Liver (tissue), 9 donors: ENCODE data around the gene DNM2. TPM values are rescaled to one million over a fixed set of nuclear protein-coding genes. Genes with fewer than 3 reads are reported as not detected.

Experiments
- DNase-seq: peaks from one replicate; pipeline ENCODE4 v3.0.0-alpha.2; 2017; ENCODE audit warnings: low spot score
- H3K27ac ChIP-seq, 2 donors: one replicate each; pipeline ENCODE4 v1.7.0; 2013; ENCODE audit warnings: inconsistent platforms in 2 of 2, low read length in 2 of 2, control low read depth in 1 of 2, low read depth in 1 of 2, mild to moderate bottlenecking in 1 of 2
- H3K27me3 ChIP-seq, 4 donors: one replicate each; pipeline versions ENCODE4 v1.6.1 to v1.7.0; 2013; ENCODE audit warnings: low read length in 3 of 4, inconsistent platforms in 1 of 4, mild to moderate bottlenecking in 1 of 4, moderate library complexity in 1 of 4; ENCODE audit not compliant: control insufficient read depth in 4 of 4, insufficient read depth in 4 of 4
- H3K36me3 ChIP-seq, 4 donors: one replicate each; pipeline versions ENCODE4 v1.6.1 to v1.7.0; 2013; ENCODE audit warnings: low read length in 3 of 4, mild to moderate bottlenecking in 3 of 4, low read depth in 1 of 4, moderate library complexity in 1 of 4; ENCODE audit not compliant: control insufficient read depth in 4 of 4, insufficient read depth in 3 of 4
- H3K4me1 ChIP-seq, 4 donors: one replicate each; pipeline versions ENCODE4 v1.6.1 to v1.7.0; 2013; ENCODE audit warnings: low read length in 3 of 4, mild to moderate bottlenecking in 3 of 4, moderate library complexity in 1 of 4; ENCODE audit not compliant: control insufficient read depth in 4 of 4, insufficient read depth in 4 of 4
- H3K4me3 ChIP-seq, 3 donors: one replicate each; pipeline versions ENCODE4 v1.6.1 to v1.7.0; 2013; ENCODE audit warnings: low read length in 3 of 3, control low read depth in 1 of 3, low read depth in 1 of 3, mild to moderate bottlenecking in 1 of 3
- H3K9ac ChIP-seq, 2 donors: one replicate each; pipeline ENCODE4 v1.7.0; 2013; ENCODE audit warnings: low read length in 2 of 2, mild to moderate bottlenecking in 2 of 2, moderate library complexity in 2 of 2, control low read depth in 1 of 2, low read depth in 1 of 2
- H3K9me3 ChIP-seq, 4 donors: one replicate each; pipeline versions ENCODE4 v1.6.1 to v1.7.0; 2013; ENCODE audit warnings: low read length in 3 of 4; ENCODE audit not compliant: control insufficient read depth in 4 of 4
- ATF3 ChIP-seq: IDR thresholded peaks from 2 replicates; pipeline ENCODE4 v1.6.1; 2016; ENCODE audit warnings: antibody characterized with exemption
- EGR1 ChIP-seq, 2 donors: IDR thresholded peaks; 2 replicates each; pipeline ENCODE4 v1.6.1; 2016 to 2018; ENCODE audit warnings: antibody characterized with exemption in 2 of 2, low read depth in 2 of 2
- FOXA1 ChIP-seq: IDR thresholded peaks from 2 replicates; pipeline ENCODE4 v1.6.1; 2016; ENCODE audit warnings: antibody characterized with exemption
- FOXA2 ChIP-seq: IDR thresholded peaks from 2 replicates; pipeline ENCODE4 v1.6.1; 2016; ENCODE audit warnings: antibody characterized with exemption
- HNF4A ChIP-seq, 2 donors: conservative IDR thresholded peaks; 2 replicates each; pipeline ENCODE4 v1.6.1; 2016; ENCODE audit warnings: antibody characterized with exemption in 2 of 2, mild to moderate bottlenecking in 2 of 2
- RXRA ChIP-seq, 2 donors: IDR thresholded peaks; 2 replicates each; pipeline ENCODE4 v1.6.1; 2017 to 2018; ENCODE audit warnings: antibody characterized with exemption in 2 of 2, mild to moderate bottlenecking in 1 of 2
- SP1 ChIP-seq: IDR thresholded peaks from 2 replicates; pipeline ENCODE4 v1.6.1; 2018; ENCODE audit warnings: antibody characterized with exemption, mild to moderate bottlenecking
- TAF1 ChIP-seq: conservative IDR thresholded peaks from 2 replicates; pipeline ENCODE4 v1.6.1; 2016; ENCODE audit warnings: antibody characterized with exemption, mild to moderate bottlenecking
- YY1 ChIP-seq: IDR thresholded peaks from 2 replicates; pipeline ENCODE4 v1.6.1; 2016; ENCODE audit warnings: antibody characterized with exemption, mild to moderate bottlenecking
- WGBS: extraction: QIAGEN DNeasy Blood & Tissue Kit; methylation state at CpG from one replicate; pipeline ENCODE4 v1.1.7; 2013; 5-methylcytosine and 5-hydroxymethylcytosine counted together
- polyA plus RNA-seq, 2 donors: library from polyadenylated mRNA; stranded (reverse) in 1 of 2; unstranded in 1 of 2; fragments of 200-250 nt in 1 of 2; fragments of >200 nt in 1 of 2; fragmentation: Nextera tagmentation in 1 of 2; extraction: Ambion mirVana in 1 of 2; gene quantifications; one replicate each; pipeline versions ENCODE4 v1.2.1 to v1.2.3, GENCODE V29; 2013 to 2015
- total RNA-seq, 2 donors: library from RNA; depleted of rRNA; stranded (reverse); fragments of >200 nt; gene quantifications; one replicate each; pipeline ENCODE4 v1.2.3, GENCODE V29; 2014
- TF ChIP-seq, protein P1 (sequence below): IDR thresholded peaks from 2 replicates; pipeline ENCODE4 v1.6.1; 2016; ENCODE audit warnings: antibody characterized with exemption
- TF ChIP-seq, protein P2 (sequence below): fragments of 150-350 bp; IDR thresholded peaks from 2 replicates; pipeline ENCODE4 v1.5.1; 2017; ENCODE audit warnings: improper control_type of control experiment, low read depth, low read length; ENCODE audit not compliant: missing input control
- TF ChIP-seq, protein P3 (sequence below): IDR thresholded peaks from 2 replicates; pipeline ENCODE4 v1.6.1; 2016; ENCODE audit warnings: antibody characterized with exemption, mild to moderate bottlenecking
- donor health status: healthy.
- donor health status: healthy.
- donor health status: healthy.
- donor health status: healthy.
- donor health status: healthy.

The DNM2 gene
- total and polyA plus RNA-seq, 4 donors, result 23.1 to 95.1 (median 59.1) TPM

GRCh38 chr19:10838377-10838776, 120.5 kb downstream of the DNM2 start:
- TF ChIP-seq TAF1 (no peak), FOXA2 (no peak), YY1 (no peak), FOXA1 (no peak), RXRA (IDR thresholded peaks at IDR 0.05) (no peak)
- TF ChIP-seq, protein P1, sequence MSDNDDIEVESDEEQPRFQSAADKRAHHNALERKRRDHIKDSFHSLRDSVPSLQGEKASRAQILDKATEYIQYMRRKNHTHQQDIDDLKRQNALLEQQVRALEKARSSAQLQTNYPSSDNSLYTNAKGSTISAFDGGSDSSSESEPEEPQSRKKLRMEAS, result no peak
- Histone ChIP-seq H3K27me3 (no peaks in the 10 kb centered on the region), H3K4me3 (no peak overlapping the region), H3K4me1 (peaks cover 0 to 18% (median 10%) of the 10 kb centered on the region in 4 donors), H3K9ac (no peak overlapping the region), H3K27ac (no peak overlapping the region), H3K9me3 (no peaks in the 10 kb centered on the region), H3K36me3 (peaks cover 0 to 4% (median 2%) of the 10 kb centered on the region in 4 donors)
- DNase-seq, result no peak
- 89% methylated on average over 11 of the region's 11 CpGs for WGBS

DNA sequence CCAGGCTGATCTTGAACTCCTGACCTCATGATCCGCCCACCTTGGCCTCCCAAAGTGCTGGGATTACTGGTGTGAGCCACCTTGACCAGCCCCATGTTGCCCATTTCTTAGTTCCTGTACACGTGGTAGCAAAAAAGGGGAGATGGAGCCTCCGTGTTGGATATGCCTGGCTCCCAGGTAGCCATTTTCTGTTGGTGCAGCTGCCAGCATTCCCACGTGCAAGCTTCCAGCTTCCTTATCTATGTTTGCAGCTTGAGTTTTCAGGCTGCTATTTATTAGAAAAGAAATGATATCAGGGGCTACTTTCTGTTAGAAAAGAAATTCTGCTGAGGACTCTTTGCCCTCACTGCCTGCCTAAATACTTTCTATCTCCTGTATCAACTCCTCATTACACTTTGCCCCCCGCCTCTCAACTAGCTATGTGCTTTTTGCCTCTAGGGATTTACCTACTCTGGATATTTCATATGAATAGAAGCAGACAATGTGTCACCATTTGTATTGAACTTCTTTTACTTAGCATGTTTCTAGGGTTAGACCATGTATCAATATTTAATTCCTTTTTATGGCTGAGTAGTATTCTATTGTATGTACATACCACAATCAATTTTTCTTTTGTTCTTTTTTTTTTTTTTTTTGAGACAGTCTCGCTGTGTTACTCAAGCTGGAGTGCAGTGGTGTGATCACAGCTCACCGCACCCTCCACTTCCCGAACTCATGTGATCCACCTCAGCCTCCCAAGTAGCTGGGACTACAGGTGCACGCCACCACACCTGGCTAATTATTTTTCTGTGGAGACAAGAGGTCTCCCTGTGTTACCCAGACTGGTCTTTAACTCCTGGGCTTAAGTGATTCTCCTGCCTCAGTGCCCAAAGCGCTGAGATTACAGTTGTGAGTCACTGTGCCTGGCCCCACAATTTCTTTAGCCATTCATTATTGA, 121.5 kb downstream of the DNM2 start:
- TF ChIP-seq FOXA2, result no peak
- TF ChIP-seq YY1, result no peak
- no peak for TF ChIP-seq SP1
- no peak for TF ChIP-seq ATF3
- TF ChIP-seq TAF1, result no peak
- TF ChIP-seq HNF4A (conservative IDR thresholded peaks at IDR 0.05), result no peak
- TF ChIP-seq, protein P2, sequence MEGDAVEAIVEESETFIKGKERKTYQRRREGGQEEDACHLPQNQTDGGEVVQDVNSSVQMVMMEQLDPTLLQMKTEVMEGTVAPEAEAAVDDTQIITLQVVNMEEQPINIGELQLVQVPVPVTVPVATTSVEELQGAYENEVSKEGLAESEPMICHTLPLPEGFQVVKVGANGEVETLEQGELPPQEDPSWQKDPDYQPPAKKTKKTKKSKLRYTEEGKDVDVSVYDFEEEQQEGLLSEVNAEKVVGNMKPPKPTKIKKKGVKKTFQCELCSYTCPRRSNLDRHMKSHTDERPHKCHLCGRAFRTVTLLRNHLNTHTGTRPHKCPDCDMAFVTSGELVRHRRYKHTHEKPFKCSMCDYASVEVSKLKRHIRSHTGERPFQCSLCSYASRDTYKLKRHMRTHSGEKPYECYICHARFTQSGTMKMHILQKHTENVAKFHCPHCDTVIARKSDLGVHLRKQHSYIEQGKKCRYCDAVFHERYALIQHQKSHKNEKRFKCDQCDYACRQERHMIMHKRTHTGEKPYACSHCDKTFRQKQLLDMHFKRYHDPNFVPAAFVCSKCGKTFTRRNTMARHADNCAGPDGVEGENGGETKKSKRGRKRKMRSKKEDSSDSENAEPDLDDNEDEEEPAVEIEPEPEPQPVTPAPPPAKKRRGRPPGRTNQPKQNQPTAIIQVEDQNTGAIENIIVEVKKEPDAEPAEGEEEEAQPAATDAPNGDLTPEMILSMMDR, result no peak
- TF ChIP-seq EGR1 (IDR thresholded peaks at IDR 0.05; ENCODE audit: low read depth in 2 of 2), result no peak
- TF ChIP-seq, protein P3, sequence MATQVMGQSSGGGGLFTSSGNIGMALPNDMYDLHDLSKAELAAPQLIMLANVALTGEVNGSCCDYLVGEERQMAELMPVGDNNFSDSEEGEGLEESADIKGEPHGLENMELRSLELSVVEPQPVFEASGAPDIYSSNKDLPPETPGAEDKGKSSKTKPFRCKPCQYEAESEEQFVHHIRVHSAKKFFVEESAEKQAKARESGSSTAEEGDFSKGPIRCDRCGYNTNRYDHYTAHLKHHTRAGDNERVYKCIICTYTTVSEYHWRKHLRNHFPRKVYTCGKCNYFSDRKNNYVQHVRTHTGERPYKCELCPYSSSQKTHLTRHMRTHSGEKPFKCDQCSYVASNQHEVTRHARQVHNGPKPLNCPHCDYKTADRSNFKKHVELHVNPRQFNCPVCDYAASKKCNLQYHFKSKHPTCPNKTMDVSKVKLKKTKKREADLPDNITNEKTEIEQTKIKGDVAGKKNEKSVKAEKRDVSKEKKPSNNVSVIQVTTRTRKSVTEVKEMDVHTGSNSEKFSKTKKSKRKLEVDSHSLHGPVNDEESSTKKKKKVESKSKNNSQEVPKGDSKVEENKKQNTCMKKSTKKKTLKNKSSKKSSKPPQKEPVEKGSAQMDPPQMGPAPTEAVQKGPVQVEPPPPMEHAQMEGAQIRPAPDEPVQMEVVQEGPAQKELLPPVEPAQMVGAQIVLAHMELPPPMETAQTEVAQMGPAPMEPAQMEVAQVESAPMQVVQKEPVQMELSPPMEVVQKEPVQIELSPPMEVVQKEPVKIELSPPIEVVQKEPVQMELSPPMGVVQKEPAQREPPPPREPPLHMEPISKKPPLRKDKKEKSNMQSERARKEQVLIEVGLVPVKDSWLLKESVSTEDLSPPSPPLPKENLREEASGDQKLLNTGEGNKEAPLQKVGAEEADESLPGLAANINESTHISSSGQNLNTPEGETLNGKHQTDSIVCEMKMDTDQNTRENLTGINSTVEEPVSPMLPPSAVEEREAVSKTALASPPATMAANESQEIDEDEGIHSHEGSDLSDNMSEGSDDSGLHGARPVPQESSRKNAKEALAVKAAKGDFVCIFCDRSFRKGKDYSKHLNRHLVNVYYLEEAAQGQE, result no peak
- peaks cover 0 to 18% (median 10%) of the 10 kb centered on the region in 4 donors for H3K4me1 ChIP-seq
- 85% methylated on average over 10 of the region's 10 CpGs for WGBS
- no peak overlapping the region for H3K4me3 ChIP-seq
- no peak overlapping the region for H3K9ac ChIP-seq
- H3K9me3 ChIP-seq, result no peaks in the 10 kb centered on the region
- no peaks in the 10 kb centered on the region for H3K27me3 ChIP-seq
- no peak for DNase-seq
- H3K27ac ChIP-seq, result no peak overlapping the region
- no peaks in the 10 kb centered on the region for H3K36me3 ChIP-seq
